HG03460 (cell line): ENCODE data around the gene FGF2.
"Not testable (repeated sequence)": the region's sequence is repeated elsewhere in the genome, so short reads cannot be mapped to it uniquely, and the experiment has no call there.

ENCODE experiments used
- ATAC-seq: cut with Tn5 transposase; IDR thresholded peaks from one replicate; pipeline ENCODE4 v1.9.1; 2021; ENCODE audit not compliant: unreplicated experiment

FGF2 gene

GRCh38 chr4:122921971-122922876 is 95.6 kb downstream of the FGF2 start, which contains the start of gene NUDT6:
NUDT6 (minus strand) TSS chr4:122922597; CDS start chr4:122922572, 25 bp downstream.
- ATAC-seq, result peak; percentile 68

DNA sequence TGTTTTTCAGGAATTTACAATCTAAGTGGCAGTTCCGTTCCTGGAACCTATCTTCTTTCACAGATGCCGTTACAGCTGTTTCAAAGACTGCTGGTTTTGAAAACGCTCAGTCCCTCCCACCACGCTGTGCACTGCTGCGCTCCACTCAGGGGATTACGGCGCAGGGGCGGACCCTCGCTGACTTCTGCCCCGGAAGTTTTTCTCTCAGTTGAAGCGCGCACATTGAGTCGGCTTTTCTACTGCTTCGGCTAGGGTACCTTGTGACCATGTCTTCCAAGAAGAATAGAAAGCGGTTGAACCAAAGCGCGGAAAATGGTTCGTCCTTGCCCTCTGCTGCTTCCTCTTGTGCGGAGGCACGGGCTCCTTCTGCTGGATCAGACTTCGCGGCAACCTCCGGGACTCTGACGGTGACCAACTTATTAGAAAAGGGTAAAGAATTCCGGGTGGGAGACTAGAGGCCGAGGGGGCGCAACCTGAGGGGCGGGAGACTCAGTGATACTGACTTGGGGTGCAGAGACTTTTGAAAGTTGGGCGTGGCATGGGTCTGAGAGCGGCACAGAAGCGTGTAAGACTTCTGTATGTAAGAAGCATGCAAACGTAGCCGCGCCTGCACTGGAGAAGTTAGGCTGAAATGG is 96.4 kb downstream of the FGF2 start:
- peak; percentile 97 for ATAC-seq

DNA sequence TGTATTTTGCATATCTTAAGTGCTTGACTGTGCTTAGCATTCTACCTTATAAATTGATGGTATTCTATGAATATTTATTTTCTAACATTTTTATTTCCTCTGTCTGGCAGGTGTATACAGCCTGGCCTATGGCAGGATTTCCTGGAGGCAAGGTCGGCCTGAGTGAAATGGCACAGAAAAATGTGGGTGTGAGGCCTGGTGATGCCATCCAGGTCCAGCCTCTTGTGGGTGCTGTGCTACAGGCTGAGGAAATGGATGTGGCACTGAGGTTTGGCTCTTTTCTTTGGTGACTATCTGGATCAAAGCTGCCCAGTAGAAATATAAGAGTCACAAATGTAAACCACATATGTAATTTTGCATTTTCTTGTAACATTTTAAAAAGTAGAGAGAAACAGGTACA is 102.3 kb downstream of the FGF2 start:
- no peak for ATAC-seq

DNA sequence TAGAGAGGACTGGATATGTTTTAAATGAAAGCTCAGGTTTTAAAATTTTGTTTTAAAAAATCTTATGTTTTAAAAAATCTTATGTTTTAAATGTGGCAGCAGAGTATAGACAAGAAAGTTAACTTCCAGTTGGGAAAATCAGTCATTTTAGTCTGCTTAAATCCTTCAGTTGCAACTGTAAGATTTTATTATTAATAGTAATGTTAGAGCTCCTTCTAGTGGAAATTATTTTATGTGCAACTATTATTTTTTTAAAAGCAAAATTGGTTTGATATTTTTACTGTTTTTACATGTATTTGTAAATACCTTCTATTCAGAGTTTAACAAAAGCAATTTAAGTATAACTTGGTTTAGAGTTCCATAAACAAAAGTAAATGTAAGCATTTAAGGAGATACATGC is 104.2 kb downstream of the FGF2 start:
- ATAC-seq, result no peak

DNA sequence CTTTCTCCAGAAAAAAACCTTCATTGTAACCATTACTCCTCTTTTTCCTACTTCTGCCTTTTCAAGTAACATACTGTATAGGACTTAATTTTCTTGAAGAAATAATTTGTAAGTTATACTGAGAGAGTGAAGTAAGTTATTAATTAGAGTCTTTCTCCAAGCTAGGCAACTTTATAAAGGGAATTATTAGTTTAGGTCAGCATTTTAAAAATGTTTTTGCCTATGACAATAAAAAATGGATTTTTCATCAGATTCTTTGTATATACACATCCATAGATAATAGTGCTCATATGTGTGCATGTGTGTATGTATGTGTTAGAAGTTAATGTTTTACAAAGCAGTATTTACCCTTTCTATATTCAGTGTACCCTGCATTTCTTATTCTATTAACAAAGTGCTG is 106.1 kb downstream of the FGF2 start:
- no peak for ATAC-seq

- ATAC-seq, result not testable (repeated sequence)
Observed at GRCh38 chr4:122945136-122945535, 118.5 kb downstream of the FGF2 start.

- ATAC-seq, result no peak
Observed at GRCh38 chr4:122946142-122946541, 119.5 kb downstream of the FGF2 start.
